Endodermal cell (in vitro differentiated cells): ENCODE data around the gene LILRB3. TPM values are rescaled to one million over a fixed set of nuclear protein-coding genes. Genes with fewer than 3 reads are reported as not detected.
"Not testable (repeated sequence)": the region's sequence is repeated elsewhere in the genome, so short reads cannot be mapped to it uniquely, and the experiment has no call there.

ENCODE experiments used
- DNase-seq: peaks from one replicate; pipeline ENCODE4 v3.0.0-alpha.2; 2017
- H3K27ac ChIP-seq: 2 replicates; pipeline ENCODE4 v1.5.1; 2013; ENCODE audit warnings: mild to moderate bottlenecking, low read depth, low read length, moderate library complexity
- H3K27me3 ChIP-seq: 2 replicates; pipeline ENCODE4 v1.6.1; 2013; ENCODE audit warnings: mild to moderate bottlenecking, low read length, moderate library complexity; ENCODE audit not compliant: insufficient read depth, control insufficient read depth, poor library complexity, severe bottlenecking
- H3K36me3 ChIP-seq: 2 replicates; pipeline ENCODE4 v1.7.0; 2013; ENCODE audit warnings: mild to moderate bottlenecking, low read length, moderate library complexity; ENCODE audit not compliant: control insufficient read depth, insufficient read depth
- H3K4me1 ChIP-seq: one replicate; pipeline ENCODE4 v1.7.0; 2013; ENCODE audit warnings: low read length; ENCODE audit not compliant: control insufficient read depth, insufficient read depth
- H3K4me3 ChIP-seq: 2 replicates; pipeline ENCODE4 v1.5.1; 2013; ENCODE audit warnings: mild to moderate bottlenecking, low read length, moderate library complexity
- H3K9ac ChIP-seq: 2 replicates; pipeline ENCODE4 v1.6.1; 2013; ENCODE audit warnings: mild to moderate bottlenecking, low read length, moderate library complexity; ENCODE audit not compliant: poor library complexity, severe bottlenecking; ENCODE audit errors: extremely low read depth
- H3K9me3 ChIP-seq: 2 replicates; pipeline ENCODE4 v1.6.1; 2013; ENCODE audit warnings: mild to moderate bottlenecking, low read length, moderate library complexity; ENCODE audit not compliant: control insufficient read depth
- H3K27ac Mint-ChIP-seq: 2 replicates; pipeline ENCODE4 v1.8.0; 2020; ENCODE audit warnings: mixed read lengths
- H3K27me3 Mint-ChIP-seq: 2 replicates; pipeline ENCODE4 v1.8.0; 2021; ENCODE audit warnings: mild to moderate bottlenecking, mixed read lengths; ENCODE audit not compliant: insufficient read depth
- H3K36me3 Mint-ChIP-seq: 2 replicates; pipeline ENCODE4 v1.8.0; 2020; ENCODE audit warnings: low read depth, mixed read lengths
- H3K4me1 Mint-ChIP-seq: 2 replicates; pipeline ENCODE4 v1.8.0; 2020; ENCODE audit warnings: mixed read lengths
- H3K4me3 Mint-ChIP-seq: 2 replicates; pipeline ENCODE4 v1.8.0; 2020; ENCODE audit warnings: mild to moderate bottlenecking, moderate library complexity, mixed read lengths
- H3K9me3 Mint-ChIP-seq: 2 replicates; pipeline ENCODE4 v1.8.0; 2020; ENCODE audit warnings: mild to moderate bottlenecking, mixed read lengths
- CTCF ChIP-seq: fragments of 200-600 bp; sonication (generic); conservative IDR thresholded peaks from 2 replicates; pipeline ENCODE4 v1.5.0; 2021; ENCODE audit warnings: antibody characterized with exemption, mild to moderate bottlenecking
- WGBS, 2 experiments: methylation state at CpG; one replicate each; pipeline versions ENCODE4 v1.1.5 to v1.1.7; 2013; ENCODE audit warnings: missing lambda C conversion rate in 2 of 2, mixed read lengths in 1 of 2; ENCODE audit not compliant: insufficient coverage in 1 of 2, insufficient read length in 1 of 2; 5-methylcytosine and 5-hydroxymethylcytosine counted together
- total RNA-seq, 2 donors: library from RNA; stranded (reverse); fragmentation: NEBNext Ultra II Directional in 1 of 2; extraction: Animal tissue kit (Norgen Biotek cat#: 25700) in 1 of 2; gene quantifications; 2 replicates in 1 of 2; 3 replicates in 1 of 2; pipeline ENCODE4 v1.2.1, GENCODE V29; 2021

LILRB3 gene
- total RNA-seq, 2 donors from 2014 or later: not detected

DNA sequence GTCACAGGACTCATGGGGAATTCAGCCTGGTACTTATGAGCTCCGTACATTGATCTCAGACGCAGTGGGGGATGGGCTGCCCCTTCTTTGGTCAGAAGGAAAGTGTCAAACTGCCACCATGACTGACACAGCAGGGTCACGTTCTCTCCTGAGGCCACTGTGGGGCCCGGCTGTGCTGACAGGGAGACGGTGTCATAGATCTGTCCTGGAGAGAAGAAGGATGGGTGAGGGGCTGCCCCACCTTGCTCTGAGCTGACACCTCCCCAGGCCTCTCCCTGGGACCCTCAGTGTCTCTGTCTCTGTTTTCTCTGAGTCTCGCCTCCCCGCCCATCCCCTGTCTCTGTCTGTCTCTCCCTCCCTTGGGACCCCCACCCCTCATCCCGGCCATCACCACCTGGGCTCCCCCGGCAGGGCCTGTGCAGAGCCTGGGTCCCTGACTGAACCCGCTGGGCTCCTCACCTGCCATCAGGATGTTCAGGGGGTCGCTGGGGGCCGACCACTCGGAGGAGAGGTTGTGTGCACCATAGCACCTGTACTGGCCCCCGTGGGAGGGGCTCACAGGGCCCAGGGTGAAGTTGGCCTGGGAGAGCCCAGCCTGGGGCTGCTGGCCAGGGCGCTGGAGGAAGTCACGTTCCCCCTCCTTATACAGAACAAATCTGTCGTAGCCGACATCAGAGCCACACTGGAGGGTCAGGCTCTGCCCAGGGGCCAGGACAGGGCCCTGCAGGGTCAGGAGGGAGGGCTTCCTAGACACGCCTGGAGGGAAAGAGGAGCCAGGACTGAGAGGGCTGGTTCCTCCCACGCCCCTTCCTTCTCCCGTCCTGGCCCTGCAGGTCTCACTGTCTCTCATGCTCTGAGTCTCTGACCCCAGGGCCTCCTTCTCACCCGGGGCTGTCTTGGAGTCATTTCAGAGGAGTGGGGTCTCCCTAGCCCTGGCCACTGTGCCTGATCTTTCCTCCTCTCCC, 17.8 kb upstream of the LILRB3 start:
- not testable (repeated sequence) for H3K4me1 ChIP-seq, H3K27ac ChIP-seq, H3K27me3 ChIP-seq, DNase-seq, H3K9me3 ChIP-seq, H3K4me1 Mint-ChIP-seq, H3K36me3 ChIP-seq, H3K36me3 Mint-ChIP-seq, H3K4me3 Mint-ChIP-seq, H3K9ac ChIP-seq, H3K4me3 ChIP-seq, H3K27ac Mint-ChIP-seq, H3K9me3 Mint-ChIP-seq
- peaks cover 27% of the 10 kb centered on the region for H3K27me3 Mint-ChIP-seq
- 80% methylated on average over 5 to 12 of the region's 22 CpGs for WGBS, 2 experiments

DNA sequence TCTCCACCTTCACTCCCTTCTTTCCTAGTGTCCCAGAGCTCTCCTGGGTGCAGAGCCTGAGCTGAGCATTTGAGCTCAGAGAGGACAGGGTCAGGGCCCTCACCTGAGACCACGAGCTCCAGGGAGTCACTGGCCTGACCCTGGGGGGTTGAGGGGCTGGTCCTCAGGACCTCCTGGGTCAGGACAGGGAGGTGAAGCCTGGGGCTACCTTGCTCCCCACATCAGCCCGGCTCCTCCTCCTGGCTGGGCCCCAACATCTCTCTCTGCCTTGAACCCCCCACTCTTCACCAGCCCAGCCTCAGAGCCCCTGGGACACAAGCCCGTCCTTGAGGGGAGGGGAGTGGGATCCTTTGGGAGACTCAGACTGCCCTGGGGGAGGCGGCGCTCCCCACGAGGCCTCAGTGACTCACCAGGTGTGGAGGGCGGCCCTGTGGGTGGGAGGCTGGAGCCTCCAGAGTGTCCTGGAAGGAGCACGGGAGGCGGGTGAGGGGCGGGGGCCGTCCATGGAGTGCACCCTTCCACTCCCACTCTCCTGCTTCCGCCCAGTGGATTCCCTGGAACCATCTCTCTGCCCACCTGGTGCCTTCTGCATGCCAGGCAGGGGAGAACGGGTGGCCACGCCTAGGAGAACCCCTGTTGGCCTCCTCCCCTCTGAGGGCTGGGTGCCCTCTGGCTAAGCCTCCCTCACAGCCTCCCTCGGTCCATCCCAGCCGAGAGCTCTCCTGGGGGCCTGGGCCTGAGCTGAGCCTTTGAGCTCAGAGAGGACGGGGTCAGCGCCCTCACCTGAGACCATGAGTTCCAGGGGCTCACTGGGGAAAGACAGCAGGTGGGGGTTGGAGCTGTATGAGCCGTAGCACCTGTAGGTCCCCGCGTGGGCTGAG, 16.9 kb upstream of the LILRB3 start:
- H3K4me3 Mint-ChIP-seq, H3K9ac ChIP-seq, H3K4me1 ChIP-seq, H3K9me3 Mint-ChIP-seq, H3K27ac Mint-ChIP-seq, H3K36me3 ChIP-seq, H3K4me3 ChIP-seq, H3K27ac ChIP-seq, H3K9me3 ChIP-seq, H3K4me1 Mint-ChIP-seq, H3K36me3 Mint-ChIP-seq: not testable (repeated sequence)
- WGBS, 2 experiments: 79 to 93% methylated on average over 2 to 11 of the region's 21 CpGs
- DNase-seq: peak; percentile 39
- peaks cover 15% of the 10 kb centered on the region for H3K27me3 ChIP-seq
- peaks cover 36% of the 10 kb centered on the region for H3K27me3 Mint-ChIP-seq

- peaks cover 76% of the 10 kb centered on the region for H3K27me3 Mint-ChIP-seq
- TF ChIP-seq CTCF: no peak
Observed at GRCh38 chr19:54233941-54234340, 11.1 kb upstream of the LILRB3 start.

More at GRCh38 chr19:54233941-54234340, 11.1 kb upstream of the LILRB3 start:
- Histone ChIP-seq H3K36me3 (no peaks in the 10 kb centered on the region), H3K4me1 (no peaks in the 10 kb centered on the region), H3K27ac (no peak overlapping the region), H3K27me3 (peaks cover 36% of the 10 kb centered on the region), H3K9ac (no peak overlapping the region), H3K4me3 (no peak overlapping the region), H3K9me3 (peaks cover 5% of the 10 kb centered on the region)
- Mint-ChIP-seq H3K9me3 (peaks cover 8% of the 10 kb centered on the region), H3K27ac (no peak overlapping the region), H3K36me3 (no peaks in the 10 kb centered on the region), H3K4me3 (no peak overlapping the region), H3K4me1 (no peaks in the 10 kb centered on the region)
- 63 to 73% methylated on average over 3 to 5 of the region's 5 CpGs for WGBS, 2 experiments
- no peak for DNase-seq
